H1 (cell line): ENCODE results near the gene CD300LB. TPM values are rescaled to one million over a fixed set of nuclear protein-coding genes. Genes with fewer than 3 reads are reported as not detected.

Experiments used
- CTCF ChIA-PET: fragments of 300-600 bp; sonication (Branson Sonifier 250); formaldehyde crosslinking; loops from one replicate; lab custom pipeline; 2021; ENCODE audit not compliant: partially characterized antibody; lab: Charles Lee
- POLR2A ChIA-PET: fragments of 300-600 bp; sonication (Branson Sonifier 250); formaldehyde crosslinking; loops from one replicate; lab custom pipeline; 2021; ENCODE audit warnings: inconsistent platforms; ENCODE audit not compliant: partially characterized antibody; lab: Charles Lee
- DNase-seq, 2 experiments: peaks; one replicate each; pipeline versions ENCODE4 v3.0.0 to v3.0.0-alpha.2; 2010 to 2022; ENCODE audit warnings: low spot score in 2 of 2, low read depth in 1 of 2, mixed read lengths in 1 of 2
- FAIRE-seq: peaks from 2 replicates; lab custom pipeline; 2011; peaks lifted over from hg19 to GRCh38; lab: Jason Lieb, UNC
- H2AFZ ChIP-seq: 2 replicates; pipeline ENCODE4 v1.8.1; 2012; ENCODE audit warnings: low read length, inconsistent platforms
- H2AK5ac ChIP-seq: 2 replicates; pipeline ENCODE4 v1.6.1; 2013; ENCODE audit warnings: low read depth, low read length
- H2BK120ac ChIP-seq: replicated peaks from 2 replicates; pipeline ENCODE3; 2013; ENCODE audit warnings: low read depth, low read length, inconsistent platforms
- H2BK12ac ChIP-seq: 2 replicates; pipeline ENCODE4 v1.6.1; 2013; ENCODE audit warnings: low read depth, low read length
- H2BK15ac ChIP-seq: 2 replicates; pipeline ENCODE4 v1.6.1; 2013; ENCODE audit warnings: low read length
- H2BK20ac ChIP-seq: 2 replicates; pipeline ENCODE4 v1.6.1; 2013; ENCODE audit warnings: low read length
- H2BK5ac ChIP-seq: 2 replicates; pipeline ENCODE4 v1.6.1; 2013; ENCODE audit warnings: low read depth, low read length
- H3K14ac ChIP-seq: 2 replicates; pipeline ENCODE4 v1.6.1; 2013; ENCODE audit warnings: inconsistent platforms; ENCODE audit not compliant: insufficient read length
- H3K18ac ChIP-seq: 2 replicates; pipeline ENCODE4 v1.6.1; 2013; ENCODE audit warnings: low read length; ENCODE audit errors: extremely low read depth
- H3K23ac ChIP-seq: 2 replicates; pipeline ENCODE4 v1.6.1; 2013; ENCODE audit warnings: inconsistent platforms; ENCODE audit not compliant: insufficient read length
- H3K23me2 ChIP-seq: 2 replicates; pipeline ENCODE4 v1.6.1; 2013; ENCODE audit warnings: low read depth, low read length
- H3K27ac ChIP-seq: 2 replicates; pipeline ENCODE4 v1.6.1; 2011; ENCODE audit warnings: low read depth, low read length, inconsistent platforms
- H3K27me3 ChIP-seq, 4 experiments: replicated peaks in 1 of 4; 1 replicate in 1 of 4; 2 replicates in 3 of 4; pipeline versions ENCODE4 v1.6.1 to v1.8.1; 2011 to 2013; ENCODE audit warnings: low read length in 3 of 4, mild to moderate bottlenecking in 3 of 4, inconsistent platforms in 2 of 4, mixed read lengths in 2 of 4, moderate library complexity in 1 of 4; ENCODE audit not compliant: control insufficient read depth in 3 of 4, insufficient read depth in 3 of 4; ENCODE audit errors: extremely low read depth in 1 of 4
- H3K36me3 ChIP-seq, 4 experiments: 2 replicates each; pipeline versions ENCODE4 v1.6.1 to v1.8.1; 2011 to 2013; ENCODE audit warnings: mild to moderate bottlenecking in 4 of 4, low read length in 3 of 4, moderate library complexity in 2 of 4, control low read depth in 1 of 4, inconsistent platforms in 1 of 4; ENCODE audit not compliant: insufficient read depth in 4 of 4, control insufficient read depth in 2 of 4
- H3K4ac ChIP-seq: replicated peaks from 2 replicates; pipeline ENCODE3; 2013; ENCODE audit warnings: low read length, low read depth, mixed read lengths, inconsistent platforms; ENCODE audit not compliant: insufficient read length
- H3K4me1 ChIP-seq, 4 experiments: replicated peaks in 1 of 4; 1 replicate in 1 of 4; 2 replicates in 3 of 4; pipeline versions ENCODE4 v1.6.1 to v1.8.1; 2011 to 2013; ENCODE audit warnings: low read length in 3 of 4, inconsistent platforms in 2 of 4, mixed read lengths in 1 of 4; ENCODE audit not compliant: insufficient read depth in 4 of 4, control insufficient read depth in 3 of 4
- H3K4me2 ChIP-seq, 2 experiments: 2 replicates each; pipeline versions ENCODE4 v1.6.1 to v1.8.1; 2011 to 2013; ENCODE audit warnings: low read depth in 2 of 2, low read length in 2 of 2, control low read depth in 1 of 2, inconsistent platforms in 1 of 2, mild to moderate bottlenecking in 1 of 2; ENCODE audit not compliant: insufficient read depth in 1 of 2
- H3K4me3 ChIP-seq, 4 experiments: fragments of 200-600, 300-600 bp in 1 of 4; sonication (generic), shearing (Covaris generic), sonication (Bioruptor Twin) in 1 of 4; 2 replicates each; pipeline versions ENCODE4 v1.5.1 to v1.8.1; 2011 to 2016; ENCODE audit warnings: low read length in 4 of 4, low read depth in 3 of 4, control low read depth in 2 of 4, inconsistent platforms in 2 of 4, mild to moderate bottlenecking in 2 of 4, mixed read lengths in 1 of 4, moderate library complexity in 1 of 4; ENCODE audit not compliant: insufficient read depth in 2 of 4; ENCODE audit errors: extremely low read depth in 1 of 4
- H3K56ac ChIP-seq: replicated peaks from 2 replicates; pipeline ENCODE3; 2013; ENCODE audit warnings: low read depth, mild to moderate bottlenecking, mixed read lengths, low read length, inconsistent platforms; ENCODE audit not compliant: insufficient read length
- H3K79me1 ChIP-seq: 2 replicates; pipeline ENCODE4 v1.6.1; 2013; ENCODE audit warnings: low read depth, low read length, control low read depth
- H3K79me2 ChIP-seq, 2 experiments: 2 replicates each; pipeline versions ENCODE4 v1.6.1 to v1.8.1; 2012 to 2013; ENCODE audit warnings: low read length in 2 of 2, mild to moderate bottlenecking in 2 of 2, inconsistent platforms in 1 of 2; ENCODE audit not compliant: insufficient read depth in 2 of 2, control insufficient read depth in 1 of 2
- H3K9ac ChIP-seq, 4 experiments: replicated peaks in 1 of 4; 1 replicate in 1 of 4; 2 replicates in 3 of 4; pipeline versions ENCODE4 v1.6.1 to v1.8.1; 2011 to 2013; ENCODE audit warnings: low read depth in 3 of 4, low read length in 3 of 4, control low read depth in 2 of 4, mild to moderate bottlenecking in 2 of 4, moderate library complexity in 2 of 4, inconsistent platforms in 1 of 4; ENCODE audit errors: extremely low read depth in 1 of 4
- H3K9me3 ChIP-seq, 2 experiments: 2 replicates each; pipeline versions ENCODE4 v1.6.1 to v1.8.1; 2012 to 2013; ENCODE audit warnings: mild to moderate bottlenecking in 2 of 2, moderate library complexity in 2 of 2, control low read depth in 1 of 2, inconsistent platforms in 1 of 2, low read depth in 1 of 2, low read length in 1 of 2, mixed read lengths in 1 of 2; ENCODE audit not compliant: insufficient read depth in 2 of 2
- H4K20me1 ChIP-seq, 2 experiments: replicated peaks in 1 of 2; 2 replicates each; pipeline versions ENCODE3 to v1.8.1; 2011 to 2013; ENCODE audit warnings: inconsistent platforms in 2 of 2, low read length in 2 of 2, mild to moderate bottlenecking in 1 of 2; ENCODE audit not compliant: insufficient read depth in 2 of 2, control insufficient read depth in 1 of 2
- H4K5ac ChIP-seq: 2 replicates; pipeline ENCODE4 v1.6.1; 2013; ENCODE audit warnings: low read length, low read depth, mixed read lengths, inconsistent platforms; ENCODE audit not compliant: insufficient read length
- H4K8ac ChIP-seq: 2 replicates; pipeline ENCODE4 v1.8.0; 2013; ENCODE audit warnings: mild to moderate bottlenecking, moderate library complexity, low read length, inconsistent platforms; ENCODE audit not compliant: insufficient read depth; ENCODE audit errors: extremely low read depth
- H4K91ac ChIP-seq: replicated peaks from 2 replicates; pipeline ENCODE3; 2013; ENCODE audit warnings: low read length, mixed read lengths, inconsistent platforms; ENCODE audit not compliant: insufficient read length
- ASH2L ChIP-seq: fragments of 200-600, 300-600 bp; sonication (generic); IDR thresholded peaks from one replicate; pipeline ENCODE4 v1.7.1; 2017; ENCODE audit warnings: low read length
- BACH1 ChIP-seq: IDR thresholded peaks from 2 replicates; pipeline ENCODE4 v1.6.1; 2012; ENCODE audit warnings: low read length, improper control_type of control experiment
- CREB1 ChIP-seq: IDR thresholded peaks from 2 replicates; pipeline ENCODE4 v1.6.1; 2012; ENCODE audit warnings: inconsistent platforms
- EZH2 ChIP-seq: fragments of 200-600 bp; sonication (generic); IDR thresholded peaks from 2 replicates; pipeline ENCODE4 v1.7.1; 2012; ENCODE audit warnings: low read depth, mild to moderate bottlenecking, moderate library complexity, low read length, inconsistent platforms; ENCODE audit not compliant: severe bottlenecking
- KDM4A ChIP-seq: IDR thresholded peaks from one replicate; pipeline ENCODE4 v1.7.1; 2012; ENCODE audit warnings: low read depth, mild to moderate bottlenecking, moderate library complexity, low read length, inconsistent platforms; ENCODE audit not compliant: severe bottlenecking
- POLR2AphosphoS5 ChIP-seq: IDR thresholded peaks from 2 replicates; pipeline ENCODE4 v1.6.1; 2011; ENCODE audit warnings: low read depth, low read length
- POU5F1 ChIP-seq: IDR thresholded peaks from 2 replicates; pipeline ENCODE4 v1.6.1; 2011; ENCODE audit warnings: low read depth, mild to moderate bottlenecking, low read length, moderate library complexity
- RAD21 ChIP-seq, 2 experiments: IDR thresholded peaks in 1 of 2; conservative IDR thresholded peaks in 1 of 2; 2 replicates each; pipeline ENCODE4 v1.6.1; 2011; ENCODE audit warnings: low read depth in 2 of 2, low read length in 2 of 2, improper control_type of control experiment in 1 of 2, inconsistent platforms in 1 of 2, mild to moderate bottlenecking in 1 of 2, moderate library complexity in 1 of 2
- SIX5 ChIP-seq: IDR thresholded peaks from 2 replicates; pipeline ENCODE4 v1.6.1; 2011; ENCODE audit warnings: mild to moderate bottlenecking, low read depth, low read length
- SP1 ChIP-seq: IDR thresholded peaks from 2 replicates; pipeline ENCODE4 v1.6.1; 2011; ENCODE audit warnings: low read depth, low read length
- SP2 ChIP-seq: IDR thresholded peaks from 2 replicates; pipeline ENCODE4 v1.6.1; 2012; ENCODE audit warnings: mild to moderate bottlenecking, low read length, inconsistent platforms
- TBP ChIP-seq: IDR thresholded peaks from 2 replicates; pipeline ENCODE4 v1.6.1; 2011; ENCODE audit warnings: low read depth, low read length, improper control_type of control experiment
- TCF12 ChIP-seq: IDR thresholded peaks from 2 replicates; pipeline ENCODE4 v1.6.1; 2011; ENCODE audit warnings: low read depth, mild to moderate bottlenecking, low read length
- YY1 ChIP-seq: IDR thresholded peaks from 2 replicates; pipeline ENCODE4 v1.6.1; 2011; ENCODE audit warnings: low read depth, mild to moderate bottlenecking, low read length
- ZNF274 ChIP-seq: IDR thresholded peaks from 2 replicates; pipeline ENCODE4 v1.7.0; 2012; ENCODE audit warnings: low read length, borderline replicate concordance; ENCODE audit errors: extremely low read depth
- WGBS, 2 experiments: shearing (Covaris generic) in 1 of 2; methylation state at CpG; one replicate each; pipeline versions ENCODE4 v1.1.6 to v1.1.7; 2013 to 2015; ENCODE audit warnings: low lambda C conversion rate in 2 of 2, mixed read lengths in 2 of 2, inconsistent platforms in 1 of 2, low coverage in 1 of 2, missing lambda C conversion rate in 1 of 2; ENCODE audit not compliant: insufficient replicate concordance in 2 of 2, insufficient coverage in 1 of 2, insufficient read length in 1 of 2; ENCODE audit errors: extremely low coverage in 1 of 2, missing lambda C conversion rate in 1 of 2; 5-methylcytosine and 5-hydroxymethylcytosine counted together
- polyA plus RNA-seq, 7 experiments: library from polyadenylated mRNA; depleted of rRNA in 3 of 7; stranded (reverse) in 5 of 7; unstranded in 2 of 7; fragments of >200 nt in 5 of 7; fragments of 200-250 nt in 2 of 7; gene quantifications; 1 replicate in 5 of 7; 2 replicates in 1 of 7; 4 replicates in 1 of 7; pipeline versions ENCODE4 v1.2.1 to v1.2.3, GENCODE V29; 2011 to 2013; ENCODE audit warnings: missing spikeins in 2 of 7, mixed read lengths in 2 of 7
- total RNA-seq: library from RNA; stranded (reverse); fragmentation: NEBNext Ultra II Directional; extraction: Animal tissue kit (Norgen Biotek cat#: 25700); gene quantifications from 2 replicates; pipeline ENCODE4 v1.2.1, GENCODE V29; 2021

The CD300LB gene
- total and polyA plus RNA-seq, 2 of the 8 experiments (the other 6 are each of a cell fraction or from before 2014, with no cell fraction given), result not detected

GRCh38 chr17:74478420-74479100, 52.7 kb downstream of the CD300LB start:
- no peak overlapping the region for H2AK5ac ChIP-seq
- no peak overlapping the region for H2AFZ ChIP-seq
- no peaks in the 10 kb centered on the region for H3K23me2 ChIP-seq
- no peak overlapping the region for H4K91ac ChIP-seq
- H3K4me3 ChIP-seq, result no peak overlapping the region
- peaks cover 7 to 13% of the 10 kb centered on the region in 2 experiments; a peak in 2 of 4 replicates for H3K9me3 ChIP-seq
- no peak overlapping the region for H3K27ac ChIP-seq
- H3K14ac ChIP-seq, result no peak overlapping the region
- no peak overlapping the region for H2BK20ac ChIP-seq
- no peaks in the 10 kb centered on the region for H3K79me2 ChIP-seq
- no peak for DNase-seq
- no peak overlapping the region for H2BK5ac ChIP-seq
- H3K56ac ChIP-seq, result no peak overlapping the region
- no peak overlapping the region for H3K23ac ChIP-seq
- no peaks in the 10 kb centered on the region for H3K4me1 ChIP-seq
- no peak overlapping the region for H3K4me2 ChIP-seq
- H4K20me1 ChIP-seq, result no peaks in the 10 kb centered on the region
- no peak overlapping the region for H3K9ac ChIP-seq
- H4K5ac ChIP-seq, result no peak overlapping the region
- ChIA-PET CTCF (interaction anchor here (0.8 to 2.0 kb wide), 7 partner anchors 17 to 157 kb away, joined by 3 to 12 read pairs (median 3); no protein-coding TSS in a partner anchor), POLR2A (no interaction called here)
- H3K4ac ChIP-seq, result no peak overlapping the region
- H3K18ac ChIP-seq, result no peak overlapping the region
- no peak for FAIRE-seq
- no peak for TF ChIP-seq TBP
- no peak for TF ChIP-seq SP1
- TF ChIP-seq KDM4A, result no peak
- no peak for TF ChIP-seq BACH1
- no peak for TF ChIP-seq RAD21 (IDR thresholded peaks at IDR 0.05 in 1 of 2, conservative IDR thresholded peaks at IDR 0.05 in 1 of 2; ENCODE audit: low read depth in 2 of 2, low read length in 2 of 2)
- TF ChIP-seq CREB1, result no peak
- TF ChIP-seq TCF12, result no peak
- TF ChIP-seq ASH2L, result no peak
- no peak for TF ChIP-seq EZH2
- TF ChIP-seq SIX5, result no peak
- no peak for TF ChIP-seq SP2
- no peak for TF ChIP-seq ZNF274
- TF ChIP-seq YY1, result no peak
- TF ChIP-seq POLR2AphosphoS5, result no peak
- no peak for TF ChIP-seq POU5F1
- no peak overlapping the region for H4K8ac ChIP-seq
- H3K27me3 ChIP-seq, result no peaks in the 10 kb centered on the region; a peak in 1 of 7 replicates
- no peak overlapping the region for H2BK15ac ChIP-seq
- 93% methylated on average over 6 of the region's 6 CpGs; no CpG with 5 or more reads in 1 of the 2 experiments for WGBS, 2 experiments
- no peaks in the 10 kb centered on the region for H3K79me1 ChIP-seq
- H2BK12ac ChIP-seq, result no peak overlapping the region
- H2BK120ac ChIP-seq, result no peak overlapping the region
- no peaks in the 10 kb centered on the region for H3K36me3 ChIP-seq
